ENCODE measurements around the gene SPRR5.

DNA sequence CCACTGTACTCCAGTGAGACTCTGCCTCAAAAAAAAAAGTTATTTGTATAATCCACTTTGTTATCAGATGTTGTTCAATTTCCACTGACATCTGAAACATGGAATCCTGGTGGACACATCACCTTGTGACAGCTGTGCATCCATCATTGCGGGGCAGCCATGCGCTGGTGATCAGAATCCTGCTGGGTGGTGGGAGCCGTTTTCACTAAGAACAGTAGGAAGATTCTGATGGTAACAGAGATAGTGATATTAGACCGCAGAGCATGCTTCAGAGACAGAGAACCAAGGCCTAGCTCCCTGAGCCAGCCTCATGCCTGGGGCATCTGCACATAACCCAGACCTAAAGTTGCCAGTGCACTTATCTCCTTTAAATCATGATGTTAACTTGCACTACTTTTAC lies 51.5 kb downstream of the SPRR5 start:
- TF ChIP-seq, protein P1, sequence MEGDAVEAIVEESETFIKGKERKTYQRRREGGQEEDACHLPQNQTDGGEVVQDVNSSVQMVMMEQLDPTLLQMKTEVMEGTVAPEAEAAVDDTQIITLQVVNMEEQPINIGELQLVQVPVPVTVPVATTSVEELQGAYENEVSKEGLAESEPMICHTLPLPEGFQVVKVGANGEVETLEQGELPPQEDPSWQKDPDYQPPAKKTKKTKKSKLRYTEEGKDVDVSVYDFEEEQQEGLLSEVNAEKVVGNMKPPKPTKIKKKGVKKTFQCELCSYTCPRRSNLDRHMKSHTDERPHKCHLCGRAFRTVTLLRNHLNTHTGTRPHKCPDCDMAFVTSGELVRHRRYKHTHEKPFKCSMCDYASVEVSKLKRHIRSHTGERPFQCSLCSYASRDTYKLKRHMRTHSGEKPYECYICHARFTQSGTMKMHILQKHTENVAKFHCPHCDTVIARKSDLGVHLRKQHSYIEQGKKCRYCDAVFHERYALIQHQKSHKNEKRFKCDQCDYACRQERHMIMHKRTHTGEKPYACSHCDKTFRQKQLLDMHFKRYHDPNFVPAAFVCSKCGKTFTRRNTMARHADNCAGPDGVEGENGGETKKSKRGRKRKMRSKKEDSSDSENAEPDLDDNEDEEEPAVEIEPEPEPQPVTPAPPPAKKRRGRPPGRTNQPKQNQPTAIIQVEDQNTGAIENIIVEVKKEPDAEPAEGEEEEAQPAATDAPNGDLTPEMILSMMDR (IDR thresholded peaks at IDR 0.05; ENCODE audit: low read length): no peak
- no peak for TF ChIP-seq EZH2 (optimal IDR thresholded peaks at IDR 0.05; ENCODE audit: low read depth, low read length)
